Left lobe of liver (tissue), 2 donors: Measurements from ENCODE around the gene ASB3. TPM values are rescaled to one million over a fixed set of nuclear protein-coding genes. Genes with fewer than 3 reads are reported as not detected.
"Not testable (repeated sequence)": the region's sequence is repeated elsewhere in the genome, so short reads cannot be mapped to it uniquely, and the experiment has no call there.

Source experiments
- ATAC-seq: fragments of 200-7000 bp; cut with Tn5 transposase; one replicate; pipeline ENCODE4 v1.9.1; 2020; ENCODE audit warnings: mild to moderate bottlenecking, moderate library complexity
- DNase-seq: peaks from one replicate; pipeline ENCODE4 v3.0.0-alpha.2; 2020; ENCODE audit warnings: low spot score
- total RNA-seq: library from RNA; stranded (reverse); gene quantifications from one replicate; pipeline ENCODE4 v1.2.1, GENCODE V29; 2021
- donor health status: DM: no; HTN: no; CAD: no; lungs with moderate emphysema.
- donor health status: DM: no; HTN: yes; CAD: no.

The ASB3 gene
- total RNA-seq, 1 donor from 2014 or later: 5.2 TPM

DNA sequence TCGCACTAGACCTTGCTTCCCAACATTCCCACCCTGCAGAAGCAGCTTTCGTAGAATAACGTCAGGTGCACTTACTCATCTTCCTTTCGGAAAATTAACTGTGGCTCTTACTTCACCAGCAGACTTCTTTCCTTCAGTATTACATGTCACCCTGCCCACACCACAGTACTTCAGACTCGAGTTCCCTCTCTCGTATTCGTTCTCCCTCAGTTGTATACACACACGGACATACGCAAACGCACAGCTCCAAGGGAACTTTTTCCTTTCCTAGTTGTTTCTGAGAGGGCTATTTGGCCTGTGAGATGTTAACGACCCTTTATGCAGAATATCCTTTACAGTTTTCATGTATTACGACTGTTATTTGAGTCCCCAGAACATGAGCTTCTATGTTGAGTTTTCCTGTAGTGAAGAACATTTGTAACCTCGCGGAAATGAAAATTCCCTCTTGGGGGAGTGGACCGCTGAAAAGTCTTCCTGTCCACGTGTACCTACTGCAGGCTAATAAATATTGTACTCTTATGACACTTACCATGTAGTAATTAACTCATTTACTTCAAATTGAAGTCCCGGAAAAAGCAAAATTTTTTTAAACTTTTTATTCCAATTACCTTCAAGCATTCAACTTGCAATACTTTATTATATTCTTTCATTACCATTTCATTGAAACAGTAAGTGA lies 999 bp upstream of the ASB3 start:
- ATAC-seq: peak; percentile 21
- DNase-seq: no peak

DNA sequence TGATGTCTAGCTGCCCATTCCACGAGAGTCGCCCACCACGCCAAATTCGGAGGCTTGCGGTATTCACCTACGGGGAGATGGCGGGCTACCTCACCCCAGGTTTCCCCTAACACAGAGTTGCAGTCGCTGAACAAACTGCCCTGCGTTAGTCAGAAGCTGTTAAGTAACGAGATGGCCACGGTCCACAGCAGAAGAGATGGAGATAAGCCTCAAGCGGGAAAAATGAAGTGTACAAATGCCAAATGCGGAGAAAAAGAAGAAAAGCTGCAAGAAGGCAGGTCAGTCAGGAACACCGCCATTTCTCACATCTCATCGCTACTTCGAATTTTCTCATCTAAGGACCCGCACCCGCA lies 425 bp downstream of the ASB3 start:
- peak; percentile 57 for DNase-seq
- ATAC-seq: peak; percentile 60

DNA sequence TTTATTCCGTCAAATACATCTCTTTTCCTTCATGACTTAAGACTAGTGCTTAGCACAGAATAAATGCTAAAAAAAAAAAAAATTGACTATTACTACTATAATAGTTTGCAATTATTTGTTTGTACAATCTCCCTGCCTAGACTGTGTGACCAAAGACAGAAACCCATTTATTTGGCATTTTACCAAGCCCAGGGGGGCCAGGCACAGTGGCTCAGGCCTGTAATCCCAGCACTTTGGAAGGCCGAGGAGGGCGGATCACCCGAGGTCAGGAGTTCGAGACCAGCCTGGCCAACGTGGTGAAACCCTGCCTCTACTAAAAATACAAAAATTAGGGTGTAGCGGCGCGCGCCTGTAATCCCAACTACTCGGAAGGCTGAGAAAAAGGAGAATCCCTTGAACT lies 1.4 kb downstream of the ASB3 start:
- no peak for ATAC-seq
- DNase-seq: no peak

DNA sequence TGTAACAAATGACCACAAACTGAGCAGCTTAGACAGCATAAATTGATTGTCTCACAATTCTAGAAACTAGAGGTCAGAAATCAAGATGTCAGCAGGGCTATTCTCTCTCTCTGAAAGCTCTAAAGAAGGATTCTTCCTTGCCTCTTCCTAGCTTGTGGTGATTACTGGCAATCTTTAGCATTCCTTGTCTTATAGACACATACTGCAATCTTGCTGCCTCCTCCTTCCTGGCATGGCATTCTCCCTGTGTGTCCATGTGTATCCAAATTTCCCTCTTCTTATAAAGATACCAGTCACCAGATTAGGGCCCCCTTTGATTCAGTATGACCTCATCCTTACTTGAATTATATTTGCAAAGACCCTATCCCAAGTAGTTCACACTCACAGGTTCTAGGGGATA lies 2.3 kb downstream of the ASB3 start:
- DNase-seq: no peak
- ATAC-seq: no peak

DNA sequence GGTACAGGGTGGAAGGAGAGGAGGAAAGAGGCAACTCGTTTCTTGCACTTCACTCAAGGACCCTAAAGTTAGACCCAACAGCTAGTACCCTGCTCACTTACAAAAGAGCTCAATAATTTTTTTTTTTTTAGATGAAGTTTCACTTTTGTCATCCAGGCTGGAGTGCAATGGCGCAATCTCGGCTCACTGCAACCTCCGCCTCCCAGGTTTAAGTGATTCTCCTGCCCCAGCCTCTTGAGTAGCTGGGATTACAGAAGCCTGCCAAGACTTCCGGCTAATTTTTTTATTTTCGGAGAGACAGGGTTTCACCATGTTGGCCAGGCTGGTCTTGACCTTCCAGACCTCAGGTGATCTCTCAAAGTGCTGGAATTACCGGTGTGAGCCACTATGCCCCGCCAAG lies 4.1 kb downstream of the ASB3 start:
- no peak for DNase-seq
- ATAC-seq: no peak

DNA sequence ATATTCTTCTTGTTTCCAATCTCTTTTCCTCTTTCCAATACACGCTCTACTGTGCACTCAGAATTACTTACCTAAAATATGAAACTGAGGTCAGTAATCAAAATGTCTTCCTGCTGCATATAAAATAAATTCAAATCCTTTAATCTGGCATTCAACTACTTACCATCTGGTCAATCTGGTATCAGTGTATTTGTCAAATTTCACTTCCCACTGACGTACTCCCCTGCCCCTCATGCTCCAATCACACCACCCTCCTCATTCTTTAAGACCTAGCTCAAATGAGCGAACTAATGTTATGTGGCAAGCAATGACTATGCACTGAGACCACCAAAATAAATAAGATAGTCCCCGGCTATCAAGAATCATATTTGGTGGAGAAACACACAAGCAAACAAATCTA lies 6.7 kb downstream of the ASB3 start:
- DNase-seq (no peak), ATAC-seq (no peak)

- ATAC-seq (no peak), DNase-seq (no peak)
Measured at GRCh38 chr2:53778536-53779162, 8.1 kb downstream of the ASB3 start.

- DNase-seq: no peak
- no peak for ATAC-seq
Measured at GRCh38 chr2:53777134-53777533, 9.6 kb downstream of the ASB3 start.

GRCh38 chr2:53770264-53770663 lies 16.5 kb downstream of the ASB3 start:
- DNase-seq (no peak), ATAC-seq (no peak)

- DNase-seq: no peak
- no peak for ATAC-seq
Measured at GRCh38 chr2:53769318-53769945, 17.3 kb downstream of the ASB3 start.

GRCh38 chr2:53768242-53768542 lies 18.6 kb downstream of the ASB3 start:
- DNase-seq: no peak
- ATAC-seq: no peak

DNA sequence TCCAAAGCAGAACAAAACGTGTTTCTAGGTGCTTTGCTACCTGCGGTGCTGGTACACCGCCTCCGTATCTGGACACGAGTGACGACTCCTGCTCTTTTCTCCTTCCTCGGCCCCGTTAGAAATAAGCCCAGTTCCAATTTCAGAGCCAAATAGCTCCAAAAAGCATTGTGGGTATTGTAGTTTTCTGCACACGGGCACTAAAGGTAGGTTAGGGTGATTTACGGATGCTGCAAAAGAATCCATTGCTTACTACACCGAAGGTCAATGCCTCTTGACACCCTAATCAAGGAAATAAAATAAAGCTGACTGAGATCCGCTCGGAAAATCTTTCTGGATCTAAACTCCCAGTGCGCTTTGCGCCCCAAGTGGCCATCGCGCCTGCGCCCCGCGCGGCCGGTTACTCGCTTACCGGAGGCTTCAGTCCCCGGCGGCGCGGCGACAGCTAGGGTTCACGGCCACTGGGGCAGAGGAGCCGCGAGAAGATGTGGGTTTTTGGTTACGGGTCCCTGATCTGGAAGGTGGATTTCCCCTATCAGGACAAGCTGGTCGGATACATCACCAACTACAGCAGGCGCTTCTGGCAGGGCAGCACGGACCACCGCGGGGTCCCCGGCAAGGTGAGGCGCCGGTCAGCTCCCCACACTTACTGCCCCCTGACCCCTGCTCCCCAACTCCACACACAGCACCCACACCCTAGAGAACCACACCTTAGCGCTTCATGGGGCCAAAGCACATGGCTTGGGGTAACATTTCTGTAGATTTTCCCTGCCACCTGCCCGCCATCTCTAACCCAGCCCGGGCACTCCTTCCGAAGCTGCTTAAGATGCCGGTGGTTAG lies 19.1 kb downstream of the ASB3 start, which contains the start of gene CHAC2:
TSS of gene CHAC2 (plus strand) at position 400 of the 837 bp plus-strand sequence. CDS start at position 483, 83 bp downstream.
- DNase-seq: peak; percentile 89
- peak; percentile 98 for ATAC-seq

DNA sequence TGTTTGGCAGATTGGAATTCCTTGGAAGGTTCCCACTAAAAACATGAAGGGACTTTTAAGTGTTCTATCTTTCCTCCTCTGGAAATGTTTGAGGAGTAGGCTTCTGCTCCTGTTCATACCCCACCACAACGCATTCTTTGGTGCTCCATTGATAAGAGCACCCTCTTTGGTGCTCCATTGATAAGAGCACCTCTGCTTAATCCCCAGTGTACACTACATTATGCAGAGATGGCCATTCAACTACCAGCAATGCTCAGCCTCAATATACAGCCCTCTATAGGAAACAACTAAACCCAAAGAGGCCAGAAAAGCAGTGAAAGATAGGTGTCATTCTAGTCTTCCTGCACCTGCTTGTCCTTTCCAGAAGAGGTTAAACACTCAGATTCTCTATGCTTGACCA lies 21.0 kb downstream of the ASB3 start:
- ATAC-seq (no peak), DNase-seq (no peak)

DNA sequence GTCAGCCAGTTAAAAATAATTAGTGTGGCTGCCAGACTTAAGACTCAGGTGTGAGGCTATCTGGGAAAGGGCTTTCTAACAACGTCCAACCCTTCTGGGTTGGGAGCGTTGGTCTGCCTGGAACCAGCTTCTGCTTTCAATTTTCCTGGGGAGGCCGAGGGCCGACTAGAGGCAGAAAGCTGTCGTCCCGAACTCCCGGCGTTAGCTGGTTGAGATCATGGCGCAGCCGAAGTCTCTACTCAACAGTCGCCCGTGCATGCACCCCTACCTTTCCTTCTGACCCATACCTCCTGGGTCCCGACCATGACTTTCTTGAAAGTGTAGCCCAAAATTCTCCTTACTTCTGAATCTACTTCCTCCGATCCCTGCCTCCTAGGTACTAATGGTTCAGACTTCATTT lies 29.5 kb downstream of the ASB3 start:
- ATAC-seq: not testable (repeated sequence)

GRCh38 chr2:53756644-53757043 lies 30.1 kb downstream of the ASB3 start:
- DNase-seq: no peak
- no peak for ATAC-seq

More for the DNA sequence above, 29.5 kb downstream of the ASB3 start:
- not testable (repeated sequence) for DNase-seq

- ATAC-seq (peak; percentile 52), DNase-seq (no peak)
Measured at GRCh38 chr2:53755121-53755520, 31.6 kb downstream of the ASB3 start.

- ATAC-seq: no peak
- DNase-seq: no peak
Measured at GRCh38 chr2:53753041-53753440, 33.7 kb downstream of the ASB3 start.

DNA sequence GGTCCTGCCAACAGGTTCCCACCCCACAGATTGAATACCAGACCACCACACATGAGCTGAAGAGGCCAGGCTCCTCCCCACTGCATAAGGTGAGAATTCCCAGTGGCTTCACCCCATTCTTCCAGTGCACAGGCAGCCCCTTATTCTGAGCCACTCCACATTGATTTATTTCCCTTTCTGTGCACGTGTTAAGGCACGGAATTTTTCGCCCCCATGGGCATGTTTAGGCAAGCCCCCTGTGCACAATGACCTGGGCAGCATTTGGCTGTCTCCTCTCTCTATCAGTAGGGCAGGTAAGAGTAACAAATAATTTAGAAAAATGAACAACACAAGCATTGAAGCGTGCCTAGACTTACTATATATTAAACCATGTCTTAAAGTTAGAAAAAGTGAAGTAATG lies 34.4 kb downstream of the ASB3 start:
- ATAC-seq (no peak), DNase-seq (no peak)

DNA sequence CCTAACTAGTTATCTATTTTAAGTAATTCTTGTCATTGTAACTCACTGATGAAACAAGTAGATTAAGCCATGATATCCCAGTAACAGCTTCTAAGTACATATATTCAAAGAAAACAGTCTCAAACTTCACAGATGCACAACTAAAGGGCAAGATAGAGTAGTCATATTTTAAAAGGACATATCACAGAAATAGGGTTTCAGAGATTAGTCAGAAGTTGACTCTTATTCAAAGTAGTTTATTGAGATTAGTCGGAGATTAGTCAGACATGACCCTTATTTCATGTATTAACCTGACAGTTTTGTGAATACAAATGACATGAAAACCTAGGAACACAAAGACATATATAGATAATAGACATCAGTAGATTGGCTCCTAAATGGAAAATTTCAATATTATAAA lies 35.0 kb downstream of the ASB3 start:
- no peak for ATAC-seq
- no peak for DNase-seq

DNA sequence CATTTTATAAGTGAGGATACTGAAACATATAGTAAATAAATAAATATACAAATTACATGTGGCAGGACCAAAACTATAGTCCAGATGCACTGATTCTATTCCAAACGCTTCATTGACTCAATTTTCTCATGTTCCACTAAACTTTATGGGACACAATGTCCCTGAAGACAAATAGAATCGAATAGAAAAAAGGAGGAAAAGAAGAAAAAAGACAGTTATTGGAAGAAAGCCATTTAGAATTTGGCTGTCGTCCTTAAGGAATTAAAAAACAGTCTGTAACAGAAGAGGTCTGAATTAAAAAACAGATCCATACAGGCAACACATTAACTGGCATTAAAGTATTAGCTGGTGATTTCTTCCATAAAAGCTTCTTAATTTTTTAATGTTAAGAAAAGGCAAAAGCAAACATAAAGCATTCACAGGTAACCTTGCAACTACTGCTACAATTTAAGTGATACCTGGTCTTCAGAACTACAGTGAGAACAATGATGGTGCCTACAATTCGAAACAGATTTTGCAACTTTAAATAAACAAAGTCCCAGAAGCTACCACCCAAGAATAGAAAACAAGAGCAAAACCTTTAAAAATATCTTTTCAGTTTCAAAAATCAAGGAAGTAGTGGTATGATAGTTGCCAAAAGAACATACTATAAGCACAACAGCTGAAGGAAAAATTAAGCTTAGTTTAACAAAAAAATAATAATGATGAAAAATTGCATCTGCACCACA lies 36.5 kb downstream of the ASB3 start:
- no peak for ATAC-seq
- no peak for DNase-seq
